Pancreas (tissue), 10 donors: ENCODE measurements around the gene RELL1. TPM values are rescaled to one million over a fixed set of nuclear protein-coding genes. Genes with fewer than 3 reads are reported as not detected.
A peak's percentile ranks its signal among the peaks of the same experiment; 100 is the strongest.

Experiments used
- ATAC-seq, 4 donors: fragments of 200-7000 bp; cut with Tn5 transposase; one replicate each; pipeline versions ENCODE4 v1.8.0 to v1.9.1; 2020; ENCODE audit warnings: mild to moderate bottlenecking in 4 of 4, moderate library complexity in 4 of 4
- DNase-seq, 6 donors: peaks; one replicate each; pipeline ENCODE4 v3.0.0-alpha.2; 2020
- FAIRE-seq: peaks from 2 replicates; lab custom pipeline; 2012; peaks lifted over from hg19 to GRCh38; lab: Jason Lieb, UNC
- H3K27ac ChIP-seq, 4 donors: fragments of 200-600 bp; sonication (generic); 1 replicate in 3 of 4; 2 replicates in 1 of 4; pipeline versions ENCODE4 v1.5.0 to v1.8.0; 2020
- H3K27me3 ChIP-seq, 4 donors: fragments of 200-600 bp; one replicate each; pipeline ENCODE4 v1.8.0; 2021
- H3K36me3 ChIP-seq, 3 donors: fragments of 200-600 bp; sonication (generic) in 1 of 3; one replicate each; pipeline versions ENCODE4 v1.5.0 to v1.8.0; 2020 to 2021
- H3K4me1 ChIP-seq, 3 donors: fragments of 200-600 bp; one replicate each; pipeline ENCODE4 v1.8.0; 2021
- H3K4me3 ChIP-seq, 4 donors: fragments of 200-600 bp; sonication (generic) in 2 of 4; one replicate each; pipeline versions ENCODE4 v1.5.0 to v1.8.0; 2020 to 2021
- H3K9me3 ChIP-seq, 4 donors: fragments of 200-600 bp; one replicate each; pipeline ENCODE4 v1.8.0; 2021
- whole genome bisulfite sequencing, 2 donors: extraction: QIAGEN DNeasy Blood & Tissue Kit; methylation state at CpG; one replicate each; pipeline ENCODE4 v1.1.7; 2013; 5-methylcytosine and 5-hydroxymethylcytosine counted together
- intact Hi-C, 3 donors: fragments of 100-400 bp; cut with DNase I; formaldehyde crosslinking; loops; one replicate each; pipeline versions ENCODE4 v1.11.1 to v1.14.2; 2022
- polyA plus RNA-seq, 2 donors: library from polyadenylated mRNA; stranded (reverse); fragments of 200-250 nt; gene quantifications; one replicate each; pipeline ENCODE4 v1.2.3, GENCODE V29; 2013
- total RNA-seq, 6 donors: library from RNA; stranded (reverse); fragmentation: NEBNext Ultra II Directional in 4 of 6; extraction: Animal tissue kit (Norgen Biotek cat#: 25700) in 4 of 6; gene quantifications; one replicate each; pipeline versions ENCODE4 v1.2.1 to v1.2.4, GENCODE V29; 2021 to 2023
- TF ChIP-seq, protein P1 (sequence below), 4 donors: fragments of 200-600 bp; sonication (generic) in 3 of 4; IDR thresholded peaks; one replicate each; pipeline versions ENCODE4 v1.5.0 to v1.8.0; 2021; ENCODE audit warnings: antibody characterized with exemption in 4 of 4
- donor health status: healthy with polysubstance abuse.
- donor health status: DM: no; HTN: no; CAD: no; lungs with moderate emphysema.
- donor health status: DM: no; HTN: no; CAD: no.
- donor health status: control.
- donor health status: control.
- donor health status: Bipolar disorder and iron deficiency.
- donor health status: DM: yes; HTN: yes; CAD: no.
- donor health status: DM: no; HTN: no; CAD: no.
- donor health status: DM: no; HTN: no; CAD: no.
- donor health status: DM: yes; HTN: yes; CAD: no.

The RELL1 gene
- total and polyA plus RNA-seq, 8 donors: 0.38 to 17.1 (median 4.7) TPM

GRCh38 chr4:37567836-37568235, 118.3 kb downstream of the RELL1 start:
- H3K9me3 ChIP-seq: no peaks in the 10 kb centered on the region
- H3K27ac ChIP-seq: no peak overlapping the region
- TF ChIP-seq, protein P1, sequence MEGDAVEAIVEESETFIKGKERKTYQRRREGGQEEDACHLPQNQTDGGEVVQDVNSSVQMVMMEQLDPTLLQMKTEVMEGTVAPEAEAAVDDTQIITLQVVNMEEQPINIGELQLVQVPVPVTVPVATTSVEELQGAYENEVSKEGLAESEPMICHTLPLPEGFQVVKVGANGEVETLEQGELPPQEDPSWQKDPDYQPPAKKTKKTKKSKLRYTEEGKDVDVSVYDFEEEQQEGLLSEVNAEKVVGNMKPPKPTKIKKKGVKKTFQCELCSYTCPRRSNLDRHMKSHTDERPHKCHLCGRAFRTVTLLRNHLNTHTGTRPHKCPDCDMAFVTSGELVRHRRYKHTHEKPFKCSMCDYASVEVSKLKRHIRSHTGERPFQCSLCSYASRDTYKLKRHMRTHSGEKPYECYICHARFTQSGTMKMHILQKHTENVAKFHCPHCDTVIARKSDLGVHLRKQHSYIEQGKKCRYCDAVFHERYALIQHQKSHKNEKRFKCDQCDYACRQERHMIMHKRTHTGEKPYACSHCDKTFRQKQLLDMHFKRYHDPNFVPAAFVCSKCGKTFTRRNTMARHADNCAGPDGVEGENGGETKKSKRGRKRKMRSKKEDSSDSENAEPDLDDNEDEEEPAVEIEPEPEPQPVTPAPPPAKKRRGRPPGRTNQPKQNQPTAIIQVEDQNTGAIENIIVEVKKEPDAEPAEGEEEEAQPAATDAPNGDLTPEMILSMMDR (IDR thresholded peaks at IDR 0.05): no peak
- no peak for FAIRE-seq
- H3K36me3 ChIP-seq: no peaks in the 10 kb centered on the region
- no peaks in the 10 kb centered on the region for H3K27me3 ChIP-seq
- ATAC-seq: no peak
- no peak for DNase-seq
- H3K4me3 ChIP-seq: no peak overlapping the region
- intact Hi-C loops: loop anchor here in 2 of 3 donors (10.0 kb wide), 2 partner anchors 113 to 123 kb away; a partner anchor contains a TSS
- no peaks in the 10 kb centered on the region for H3K4me1 ChIP-seq
- WGBS, 2 donors: 84 to 87% methylated on average over 2 of the region's 2 CpGs

- TF ChIP-seq, protein P1 (IDR thresholded peaks at IDR 0.05): no peak
- FAIRE-seq: no peak
- Histone ChIP-seq H3K4me3 (no peak overlapping the region), H3K27me3 (no peaks in the 10 kb centered on the region), H3K9me3 (no peaks in the 10 kb centered on the region), H3K36me3 (no peaks in the 10 kb centered on the region), H3K4me1 (no peaks in the 10 kb centered on the region), H3K27ac (no peak overlapping the region)
- no peak for DNase-seq
- ATAC-seq: no peak
- intact Hi-C loops: loop anchor here in 2 of 3 donors (10.0 kb wide), 2 partner anchors 108 to 118 kb away; a partner anchor contains a TSS
- 85 to 95% methylated on average over 4 of the region's 4 CpGs for WGBS, 2 donors
Measured at GRCh38 chr4:37562592-37562991, 123.6 kb downstream of the RELL1 start.

DNA sequence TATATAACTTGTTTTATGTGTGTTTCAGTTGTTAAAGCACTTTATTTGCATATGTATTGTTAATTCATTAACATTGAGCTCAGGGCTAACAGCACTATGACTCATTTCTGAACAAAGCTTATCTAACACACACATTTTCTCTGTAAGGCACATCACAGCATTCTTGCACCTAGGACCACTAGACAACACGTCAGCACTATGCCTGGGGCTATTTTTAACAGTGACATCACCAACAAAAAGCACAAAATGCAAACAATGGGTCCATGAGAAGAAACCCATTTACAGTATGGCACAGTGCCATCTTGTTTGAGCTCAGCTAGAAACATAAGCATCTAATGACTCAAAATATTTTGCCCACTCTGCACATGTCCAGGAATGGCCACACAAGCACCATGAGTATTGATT, 124.4 kb downstream of the RELL1 start:
- WGBS, 2 donors: 36 to 56% methylated on average over 1 of the region's 1 CpG
- no peaks in the 10 kb centered on the region for H3K27me3 ChIP-seq
- DNase-seq (no peak), FAIRE-seq (no peak), ATAC-seq (peak in 1 of 4 donors; percentile 52)
- no peaks in the 10 kb centered on the region for H3K9me3 ChIP-seq
- no peaks in the 10 kb centered on the region for H3K36me3 ChIP-seq
- TF ChIP-seq, protein P1 (IDR thresholded peaks at IDR 0.05): no peak
- no peak overlapping the region for H3K27ac ChIP-seq
- H3K4me1 ChIP-seq: no peaks in the 10 kb centered on the region
- intact Hi-C loops: loop anchor here in 2 of 3 donors (10.0 kb wide), 2 partner anchors 107 to 117 kb away; a partner anchor contains a TSS
- H3K4me3 ChIP-seq: no peak overlapping the region

- H3K4me3 ChIP-seq: no peak overlapping the region
- no peaks in the 10 kb centered on the region for H3K9me3 ChIP-seq
- no peak overlapping the region for H3K27ac ChIP-seq
- DNase-seq (no peak), ATAC-seq (no peak), FAIRE-seq (no peak)
- H3K4me1 ChIP-seq: no peaks in the 10 kb centered on the region
- intact Hi-C loops: loop anchor here in 2 of 3 donors (10.0 kb wide), 2 partner anchors 106 to 116 kb away; a partner anchor contains a TSS
- no peaks in the 10 kb centered on the region for H3K36me3 ChIP-seq
- no peaks in the 10 kb centered on the region for H3K27me3 ChIP-seq
- TF ChIP-seq, protein P1 (IDR thresholded peaks at IDR 0.05): no peak
- 69 to 86% methylated on average over 3 of the region's 3 CpGs for WGBS, 2 donors
Measured at GRCh38 chr4:37561196-37561802, 124.9 kb downstream of the RELL1 start.

Other genes starting within 250 kb of the RELL1 start
- gene PGM2, start 140.3 kb upstream of the RELL1 start, total RNA-seq: 10 to 100 TPM in 1 of 6 donors, 1 to 10 TPM in 5; 4.8 to 15.1 (median 9.1) TPM
- gene PGM2, start 140.3 kb upstream of the RELL1 start, polyA plus RNA-seq: 1 to 10 TPM; 2.1 to 4.6 TPM
- 10 to 100 TPM; 16.2 to 41.0 (median 28.3) TPM for gene TBC1D1, start 204.7 kb upstream of the RELL1 start, total RNA-seq
- gene TBC1D1, start 204.7 kb upstream of the RELL1 start, polyA plus RNA-seq: 10 to 100 TPM; 22.1 to 23.2 TPM